Osteoblast (primary cell): ENCODE data around the gene LCN9. TPM values are rescaled to one million over a fixed set of nuclear protein-coding genes. Genes with fewer than 3 reads are reported as not detected.

Experiments
- DNase-seq: peaks from one replicate; pipeline ENCODE4 v3.0.0; 2011; ENCODE audit warnings: low spot score, mixed read lengths; ENCODE audit not compliant: insufficient read length; ENCODE audit errors: missing footprints
- H2AFZ ChIP-seq: 2 replicates; pipeline ENCODE4 v1.6.0; 2011; ENCODE audit warnings: mild to moderate bottlenecking, low read length
- H3K27ac ChIP-seq: 2 replicates; pipeline ENCODE4 v1.5.1; 2011; ENCODE audit warnings: mild to moderate bottlenecking, low read depth, low read length, moderate library complexity
- H3K27me3 ChIP-seq: 2 replicates; pipeline ENCODE4 v1.6.0; 2012; ENCODE audit warnings: mild to moderate bottlenecking, control low read depth, inconsistent platforms, low read length, moderate library complexity; ENCODE audit not compliant: insufficient read depth
- H3K36me3 ChIP-seq: 2 replicates; pipeline ENCODE4 v1.5.1; 2011; ENCODE audit warnings: mild to moderate bottlenecking, low read length, control low read depth, moderate library complexity; ENCODE audit not compliant: insufficient read depth
- H3K4me1 ChIP-seq: 2 replicates; pipeline ENCODE4 v1.5.1; 2011; ENCODE audit warnings: mild to moderate bottlenecking, low read length, control low read depth, moderate library complexity; ENCODE audit not compliant: insufficient read depth
- H3K4me2 ChIP-seq: 2 replicates; pipeline ENCODE4 v1.6.0; 2011; ENCODE audit warnings: mild to moderate bottlenecking, low read length; ENCODE audit not compliant: insufficient read depth
- H3K4me3 ChIP-seq: fragments of 200-600 bp; sonication (generic); 3 replicates; pipeline ENCODE4 v1.5.1; 2012; ENCODE audit warnings: mild to moderate bottlenecking, low read length, inconsistent platforms; ENCODE audit not compliant: insufficient read depth
- H3K79me2 ChIP-seq: 2 replicates; pipeline ENCODE4 v1.6.0; 2012; ENCODE audit warnings: mild to moderate bottlenecking, low read length, control low read depth, inconsistent platforms; ENCODE audit not compliant: insufficient read depth
- H3K9me3 ChIP-seq: 2 replicates; pipeline ENCODE4 v1.5.1; 2011; ENCODE audit warnings: low read depth, low read length, control low read depth
- H4K20me1 ChIP-seq: 2 replicates; pipeline ENCODE4 v1.6.0; 2012; ENCODE audit warnings: mild to moderate bottlenecking, low read length, control low read depth; ENCODE audit not compliant: insufficient read depth
- total RNA-seq: library from RNA; depleted of rRNA; stranded (reverse); fragments of >200 nt; gene quantifications from 2 replicates; pipeline ENCODE4 v1.2.3, GENCODE V29; 2012
- TF ChIP-seq, protein P1 (sequence below): IDR thresholded peaks from 2 replicates; pipeline ENCODE4 v1.5.1; 2011; ENCODE audit warnings: mild to moderate bottlenecking, low read depth, low read length, moderate library complexity; ENCODE audit errors: extremely low read depth

The LCN9 gene
- total RNA-seq, 1 donor = not detected

DNA sequence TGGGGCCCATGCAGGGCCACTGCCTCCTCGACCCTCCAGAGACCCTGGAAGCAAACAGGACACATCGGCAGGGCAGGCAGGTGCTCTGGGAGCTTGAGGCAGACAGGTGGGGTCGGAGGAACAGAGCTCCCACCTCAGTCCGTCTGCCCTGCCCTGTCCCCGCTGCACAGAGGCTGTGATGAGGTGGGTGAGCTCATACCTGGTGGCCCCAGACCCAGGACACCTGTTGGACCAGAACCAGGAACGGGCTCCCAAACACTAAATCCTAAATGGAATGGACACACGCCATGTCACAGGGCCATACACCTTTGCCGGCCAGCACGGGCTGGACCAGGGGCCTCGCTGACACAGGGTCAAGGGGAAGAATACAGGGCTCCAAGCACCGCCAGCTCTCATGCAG is 30.7 kb downstream of the LCN9 start:
- Histone ChIP-seq H3K36me3 (no peaks in the 10 kb centered on the region), H3K27ac (no peak overlapping the region), H3K27me3 (no peaks in the 10 kb centered on the region), H2AFZ (no peak overlapping the region), H3K4me3 (no peak overlapping the region), H3K4me2 (no peak overlapping the region), H3K4me1 (no peaks in the 10 kb centered on the region), H3K79me2 (no peaks in the 10 kb centered on the region), H3K9me3 (no peaks in the 10 kb centered on the region), H4K20me1 (no peaks in the 10 kb centered on the region)
- TF ChIP-seq, protein P1, sequence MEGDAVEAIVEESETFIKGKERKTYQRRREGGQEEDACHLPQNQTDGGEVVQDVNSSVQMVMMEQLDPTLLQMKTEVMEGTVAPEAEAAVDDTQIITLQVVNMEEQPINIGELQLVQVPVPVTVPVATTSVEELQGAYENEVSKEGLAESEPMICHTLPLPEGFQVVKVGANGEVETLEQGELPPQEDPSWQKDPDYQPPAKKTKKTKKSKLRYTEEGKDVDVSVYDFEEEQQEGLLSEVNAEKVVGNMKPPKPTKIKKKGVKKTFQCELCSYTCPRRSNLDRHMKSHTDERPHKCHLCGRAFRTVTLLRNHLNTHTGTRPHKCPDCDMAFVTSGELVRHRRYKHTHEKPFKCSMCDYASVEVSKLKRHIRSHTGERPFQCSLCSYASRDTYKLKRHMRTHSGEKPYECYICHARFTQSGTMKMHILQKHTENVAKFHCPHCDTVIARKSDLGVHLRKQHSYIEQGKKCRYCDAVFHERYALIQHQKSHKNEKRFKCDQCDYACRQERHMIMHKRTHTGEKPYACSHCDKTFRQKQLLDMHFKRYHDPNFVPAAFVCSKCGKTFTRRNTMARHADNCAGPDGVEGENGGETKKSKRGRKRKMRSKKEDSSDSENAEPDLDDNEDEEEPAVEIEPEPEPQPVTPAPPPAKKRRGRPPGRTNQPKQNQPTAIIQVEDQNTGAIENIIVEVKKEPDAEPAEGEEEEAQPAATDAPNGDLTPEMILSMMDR = no peak
- DNase-seq = no peak

DNA sequence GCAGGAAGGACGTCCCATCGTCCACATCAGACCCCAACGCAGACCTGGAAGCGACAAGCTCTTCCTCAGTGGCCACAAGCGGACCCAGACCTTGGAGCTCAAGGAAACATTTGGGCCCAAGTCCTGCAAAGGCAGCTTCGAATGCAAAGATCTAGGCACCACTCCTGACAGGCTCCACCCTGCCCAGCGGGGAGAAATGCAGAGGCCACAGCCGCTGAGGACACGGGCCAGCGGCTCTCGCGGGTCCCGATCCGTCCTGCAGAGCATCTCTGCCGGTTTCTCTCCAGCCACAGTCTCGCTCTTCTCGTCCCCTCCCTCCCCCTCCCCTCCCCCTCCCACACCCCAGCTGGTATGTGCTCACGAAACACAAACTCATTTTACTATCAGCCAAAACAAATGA is 31.3 kb downstream of the LCN9 start:
- TF ChIP-seq, protein P1 = no peak
- no peaks in the 10 kb centered on the region for H3K36me3 ChIP-seq
- no peaks in the 10 kb centered on the region for H3K9me3 ChIP-seq
- no peak overlapping the region for H3K27ac ChIP-seq
- no peaks in the 10 kb centered on the region for H3K4me1 ChIP-seq
- no peak overlapping the region for H3K4me3 ChIP-seq
- no peaks in the 10 kb centered on the region for H3K79me2 ChIP-seq
- H3K4me2 ChIP-seq = no peak overlapping the region
- H3K27me3 ChIP-seq = no peaks in the 10 kb centered on the region
- DNase-seq = no peak
- H2AFZ ChIP-seq = no peak overlapping the region
- H4K20me1 ChIP-seq = no peaks in the 10 kb centered on the region

DNA sequence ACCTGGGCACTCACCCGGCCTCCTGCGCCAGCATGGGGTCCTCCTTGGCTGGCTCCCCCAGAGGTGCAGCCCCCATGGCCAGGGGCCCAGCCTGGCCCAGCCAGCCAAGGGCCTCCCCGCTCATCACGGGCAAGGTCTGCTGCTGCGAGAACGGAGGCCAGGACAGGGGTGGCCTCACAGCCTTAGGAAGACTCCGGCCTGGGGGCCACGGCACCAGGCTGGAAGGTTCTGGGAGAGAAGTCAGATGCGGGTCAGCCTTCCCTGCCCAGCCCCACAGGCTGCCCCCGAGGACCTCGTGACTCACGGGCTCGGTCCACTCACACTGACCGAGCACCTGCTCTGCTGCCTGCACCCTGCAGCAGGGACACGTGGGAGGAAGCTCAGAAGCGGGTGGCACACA is 31.9 kb downstream of the LCN9 start:
- H3K36me3 ChIP-seq = no peaks in the 10 kb centered on the region
- H3K27ac ChIP-seq = no peak overlapping the region
- no peaks in the 10 kb centered on the region for H3K9me3 ChIP-seq
- no peaks in the 10 kb centered on the region for H3K4me1 ChIP-seq
- no peaks in the 10 kb centered on the region for H4K20me1 ChIP-seq
- H3K79me2 ChIP-seq = no peaks in the 10 kb centered on the region
- no peak overlapping the region for H3K4me2 ChIP-seq
- H3K27me3 ChIP-seq = no peaks in the 10 kb centered on the region
- DNase-seq = no peak
- no peak overlapping the region for H3K4me3 ChIP-seq
- TF ChIP-seq, protein P1 = no peak
- no peak overlapping the region for H2AFZ ChIP-seq

DNA sequence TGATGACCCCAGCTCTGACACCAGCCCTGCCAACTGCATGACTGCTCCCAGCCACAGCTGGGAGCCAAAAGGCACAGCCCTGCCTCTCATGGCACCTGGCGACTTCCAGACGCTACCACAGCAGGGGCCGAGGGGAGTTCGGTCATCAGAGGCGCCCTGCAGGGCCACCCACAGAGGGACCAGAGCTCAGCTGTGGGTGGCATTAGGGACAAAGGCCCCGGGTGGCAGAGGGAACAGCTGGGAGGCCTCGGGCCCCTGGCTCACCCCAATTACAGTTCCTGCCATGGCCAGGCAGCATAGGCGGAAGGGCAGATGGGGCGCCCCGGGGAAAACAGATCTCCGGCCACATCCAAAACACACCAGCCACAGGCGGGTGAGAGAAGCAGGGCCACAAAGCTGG is 32.5 kb downstream of the LCN9 start:
- H3K9me3 ChIP-seq = no peaks in the 10 kb centered on the region
- DNase-seq = no peak
- H3K27ac ChIP-seq = no peak overlapping the region
- TF ChIP-seq, protein P1 = no peak
- no peaks in the 10 kb centered on the region for H3K27me3 ChIP-seq
- no peak overlapping the region for H2AFZ ChIP-seq
- H3K4me1 ChIP-seq = no peaks in the 10 kb centered on the region
- no peaks in the 10 kb centered on the region for H3K36me3 ChIP-seq
- H3K4me2 ChIP-seq = no peak overlapping the region
- no peak overlapping the region for H3K4me3 ChIP-seq
- H3K79me2 ChIP-seq = no peaks in the 10 kb centered on the region
- no peaks in the 10 kb centered on the region for H4K20me1 ChIP-seq
